HuH-7.5 (cell line): Measurements from ENCODE around the gene GTPBP2.
"Not testable (repeated sequence)": the region's sequence is repeated elsewhere in the genome, so short reads cannot be mapped to it uniquely, and the experiment has no call there.

Experiments used
- DNase-seq: peaks from one replicate; pipeline ENCODE4 v3.0.0; 2011; ENCODE audit warnings: low spot score

The GTPBP2 gene

GRCh38 chr6:43657221-43657802 lies 28.2 kb upstream of the GTPBP2 start:
- no peak for DNase-seq

- not testable (repeated sequence) for DNase-seq
These were observed 23.8 kb upstream of the GTPBP2 start for GRCh38 chr6:43652822-43653221.

- no peak for DNase-seq
These were observed 19.2 kb upstream of the GTPBP2 start for GRCh38 chr6:43648248-43648647.

GRCh38 chr6:43647613-43648012 lies 18.5 kb upstream of the GTPBP2 start:
- no peak for DNase-seq

- DNase-seq, result no peak
These were observed 16.5 kb upstream of the GTPBP2 start for GRCh38 chr6:43645613-43645964.

- no peak for DNase-seq
These were observed 16.0 kb upstream of the GTPBP2 start, which contains the start of gene RSPH9 for GRCh38 chr6:43644940-43645612. Gene RSPH9 (plus strand): TSS chr6:43645036. CDS start chr6:43645099, 63 bp downstream.

- DNase-seq, result no peak
These were observed 11.1 kb upstream of the GTPBP2 start for GRCh38 chr6:43639984-43640800.

- no peak for DNase-seq
These were observed 7.2 kb upstream of the GTPBP2 start for GRCh38 chr6:43636308-43636659.

GRCh38 chr6:43635387-43636307 lies 6.6 kb upstream of the GTPBP2 start, which contains the start of gene MAD2L1BP:
Gene MAD2L1BP (plus strand): TSS chr6:43635840. CDS start chr6:43635876, 36 bp downstream.
- peak; percentile 74 for DNase-seq

- DNase-seq, result no peak
These were observed 5.7 kb upstream of the GTPBP2 start for GRCh38 chr6:43634702-43635303.

- not testable (repeated sequence) for DNase-seq
These were observed 3.9 kb upstream of the GTPBP2 start for GRCh38 chr6:43633002-43633401.

GRCh38 chr6:43630980-43631619 lies 2.0 kb upstream of the GTPBP2 start:
- DNase-seq, result no peak

GRCh38 chr6:43629505-43630300 lies 639 bp upstream of the GTPBP2 start:
- peak; percentile 91 for DNase-seq

- DNase-seq, result peak; percentile 47
These were observed 516 bp downstream of the GTPBP2 start for GRCh38 chr6:43628393-43629103.

GRCh38 chr6:43627008-43627825 lies 1.8 kb downstream of the GTPBP2 start:
- DNase-seq, result peak; percentile 65

GRCh38 chr6:43625393-43625992 lies 3.6 kb downstream of the GTPBP2 start:
- no peak for DNase-seq

- no peak for DNase-seq
These were observed 4.2 kb downstream of the GTPBP2 start for GRCh38 chr6:43624786-43625288.
